HG03521 (cell line): ENCODE measurements around the gene TBC1D3K.
"Not testable (repeated sequence)": the region's sequence is repeated elsewhere in the genome, so short reads cannot be mapped to it uniquely, and the experiment has no call there.

Experiments
- ATAC-seq: cut with Tn5 transposase; IDR thresholded peaks from one replicate; pipeline ENCODE4 v1.9.1; 2021; ENCODE audit warnings: mild to moderate bottlenecking, moderate library complexity; ENCODE audit not compliant: unreplicated experiment

Gene TBC1D3K

GRCh38 chr17:37924115-37924514 lies at the start of gene TBC1D3K:
Gene TBC1D3K, plus strand, starts transcription at chr17:37924415. Its CDS starts 1,585 bp downstream, at chr17:37926000.
- not testable (repeated sequence) for ATAC-seq

GRCh38 chr17:37884516-37884915 lies 39.7 kb upstream of the TBC1D3K start:
- no peak for ATAC-seq

- ATAC-seq, result no peak
Observed at GRCh38 chr17:37885136-37885535, 39.1 kb upstream of the TBC1D3K start.

GRCh38 chr17:37888881-37889280 lies 35.3 kb upstream of the TBC1D3K start:
- no peak for ATAC-seq

- not testable (repeated sequence) for ATAC-seq
Observed at GRCh38 chr17:37896961-37897360, 27.3 kb upstream of the TBC1D3K start.
